Liver (tissue), 3 donors: ENCODE data around the gene TRAK1.

Experiments
- ATF3 ChIP-seq: IDR thresholded peaks from 2 replicates; pipeline ENCODE4 v1.6.1; 2016; ENCODE audit warnings: antibody characterized with exemption
- EGR1 ChIP-seq, 2 donors: IDR thresholded peaks; 2 replicates each; pipeline ENCODE4 v1.6.1; 2016 to 2018; ENCODE audit warnings: antibody characterized with exemption in 2 of 2, low read depth in 2 of 2
- RAD21 ChIP-seq, 2 donors: IDR thresholded peaks; 2 replicates each; pipeline ENCODE4 v1.6.1; 2016; ENCODE audit warnings: antibody characterized with exemption in 2 of 2, mild to moderate bottlenecking in 2 of 2
- SP1 ChIP-seq: IDR thresholded peaks from 2 replicates; pipeline ENCODE4 v1.6.1; 2018; ENCODE audit warnings: antibody characterized with exemption, mild to moderate bottlenecking
- TF ChIP-seq, protein P1 (sequence below): fragments of 150-350 bp; IDR thresholded peaks from 2 replicates; pipeline ENCODE4 v1.5.1; 2017; ENCODE audit warnings: improper control_type of control experiment, low read depth, low read length; ENCODE audit not compliant: missing input control
- TF ChIP-seq, protein P2 (sequence below): IDR thresholded peaks from 2 replicates; pipeline ENCODE4 v1.6.1; 2016; ENCODE audit warnings: antibody characterized with exemption
- donor health status: healthy.
- donor health status: healthy.

- TF ChIP-seq, protein P1, sequence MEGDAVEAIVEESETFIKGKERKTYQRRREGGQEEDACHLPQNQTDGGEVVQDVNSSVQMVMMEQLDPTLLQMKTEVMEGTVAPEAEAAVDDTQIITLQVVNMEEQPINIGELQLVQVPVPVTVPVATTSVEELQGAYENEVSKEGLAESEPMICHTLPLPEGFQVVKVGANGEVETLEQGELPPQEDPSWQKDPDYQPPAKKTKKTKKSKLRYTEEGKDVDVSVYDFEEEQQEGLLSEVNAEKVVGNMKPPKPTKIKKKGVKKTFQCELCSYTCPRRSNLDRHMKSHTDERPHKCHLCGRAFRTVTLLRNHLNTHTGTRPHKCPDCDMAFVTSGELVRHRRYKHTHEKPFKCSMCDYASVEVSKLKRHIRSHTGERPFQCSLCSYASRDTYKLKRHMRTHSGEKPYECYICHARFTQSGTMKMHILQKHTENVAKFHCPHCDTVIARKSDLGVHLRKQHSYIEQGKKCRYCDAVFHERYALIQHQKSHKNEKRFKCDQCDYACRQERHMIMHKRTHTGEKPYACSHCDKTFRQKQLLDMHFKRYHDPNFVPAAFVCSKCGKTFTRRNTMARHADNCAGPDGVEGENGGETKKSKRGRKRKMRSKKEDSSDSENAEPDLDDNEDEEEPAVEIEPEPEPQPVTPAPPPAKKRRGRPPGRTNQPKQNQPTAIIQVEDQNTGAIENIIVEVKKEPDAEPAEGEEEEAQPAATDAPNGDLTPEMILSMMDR, result no peak
- no peak for TF ChIP-seq RAD21 (IDR thresholded peaks at IDR 0.05)
- TF ChIP-seq SP1, result no peak
- no peak for TF ChIP-seq EGR1 (IDR thresholded peaks at IDR 0.05; ENCODE audit: low read depth in 2 of 2)
- TF ChIP-seq, protein P2, sequence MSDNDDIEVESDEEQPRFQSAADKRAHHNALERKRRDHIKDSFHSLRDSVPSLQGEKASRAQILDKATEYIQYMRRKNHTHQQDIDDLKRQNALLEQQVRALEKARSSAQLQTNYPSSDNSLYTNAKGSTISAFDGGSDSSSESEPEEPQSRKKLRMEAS, result no peak
- TF ChIP-seq ATF3, result no peak
Measured at GRCh38 chr3:42164656-42165055, 73.5 kb downstream of the TRAK1 start.
